GM18870 (cell line): ENCODE measurements around the gene NUP93.
A peak's percentile ranks its signal among the peaks of the same experiment; 100 is the strongest.
"Not testable (repeated sequence)": the region's sequence is repeated elsewhere in the genome, so short reads cannot be mapped to it uniquely, and the experiment has no call there.

ENCODE experiments used
- ATAC-seq: cut with Tn5 transposase; IDR thresholded peaks from one replicate; pipeline ENCODE4 v1.9.1; 2021; ENCODE audit warnings: moderate library complexity; ENCODE audit not compliant: unreplicated experiment

NUP93 gene

DNA sequence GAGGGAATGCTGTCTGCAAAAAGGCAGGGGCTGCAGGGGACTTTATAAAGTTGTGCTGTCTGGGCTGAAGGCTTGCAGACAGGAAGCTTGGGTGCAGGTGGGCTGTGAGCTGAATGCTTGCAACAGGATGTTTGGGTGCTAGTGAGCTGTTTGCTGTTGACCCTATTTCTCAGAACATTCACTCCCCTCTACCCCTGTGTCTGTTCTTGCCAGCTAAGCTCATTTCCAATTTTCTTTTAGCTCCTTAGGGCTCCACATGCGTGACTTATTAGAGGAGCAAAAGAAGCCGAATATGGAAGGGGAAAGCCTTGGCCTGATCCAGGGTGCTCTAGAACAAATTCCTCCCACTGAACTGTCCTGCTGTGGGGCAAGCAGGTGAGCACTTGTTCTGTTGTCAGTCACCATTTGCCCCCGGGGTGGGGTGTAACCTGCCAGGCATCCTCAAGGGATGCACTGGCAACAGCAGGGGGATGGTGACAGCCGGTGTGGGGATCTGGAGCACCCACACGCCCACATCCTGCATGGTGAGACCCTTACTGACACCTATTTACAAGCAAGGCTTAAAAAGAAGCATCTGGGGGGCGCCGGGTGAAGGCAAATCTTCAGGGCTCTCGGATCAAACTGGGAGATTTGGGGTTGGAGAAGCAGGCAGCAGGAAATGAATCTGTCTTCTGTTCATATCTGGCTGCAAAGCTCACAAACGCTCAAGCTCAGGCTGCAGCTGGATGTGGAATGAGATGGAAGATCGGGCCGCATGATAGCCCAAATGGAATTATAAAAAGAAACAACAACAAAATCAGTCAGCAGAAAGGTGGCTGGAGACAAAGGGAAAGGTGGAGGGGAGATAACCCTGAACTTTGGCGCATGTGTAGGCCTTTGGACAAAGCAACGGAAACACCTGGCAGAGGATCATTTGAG lies 21.1 kb upstream of the NUP93 start:
- no peak for ATAC-seq

DNA sequence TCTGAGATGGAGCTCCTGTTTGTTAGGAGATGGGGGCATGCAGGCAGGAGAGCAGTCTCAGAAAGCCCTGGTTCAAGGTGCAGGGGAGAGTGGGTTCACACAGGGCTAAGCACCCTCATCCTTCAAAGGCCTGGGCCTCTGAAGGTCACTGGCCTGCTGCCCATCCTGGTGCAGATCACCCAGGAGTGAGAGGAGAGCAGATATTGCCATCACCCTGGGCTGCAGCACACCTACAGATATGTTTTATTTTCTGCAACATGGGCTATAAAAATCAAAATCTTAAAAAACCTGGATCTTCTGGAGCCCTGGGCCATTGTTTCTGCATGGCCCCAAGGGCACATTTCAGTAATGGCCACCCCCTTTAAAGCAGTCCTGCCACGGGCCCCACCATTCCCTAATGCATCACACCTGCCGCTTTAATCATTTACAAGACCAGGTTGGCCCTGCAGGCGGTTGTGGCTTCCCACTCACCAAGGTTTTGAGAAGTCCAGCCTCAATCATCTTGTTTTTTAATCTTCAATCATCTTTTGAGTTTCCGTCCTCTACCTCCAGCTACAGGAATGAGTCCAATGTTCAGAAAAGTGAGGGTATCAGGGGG lies 20.4 kb upstream of the NUP93 start:
- no peak for ATAC-seq

DNA sequence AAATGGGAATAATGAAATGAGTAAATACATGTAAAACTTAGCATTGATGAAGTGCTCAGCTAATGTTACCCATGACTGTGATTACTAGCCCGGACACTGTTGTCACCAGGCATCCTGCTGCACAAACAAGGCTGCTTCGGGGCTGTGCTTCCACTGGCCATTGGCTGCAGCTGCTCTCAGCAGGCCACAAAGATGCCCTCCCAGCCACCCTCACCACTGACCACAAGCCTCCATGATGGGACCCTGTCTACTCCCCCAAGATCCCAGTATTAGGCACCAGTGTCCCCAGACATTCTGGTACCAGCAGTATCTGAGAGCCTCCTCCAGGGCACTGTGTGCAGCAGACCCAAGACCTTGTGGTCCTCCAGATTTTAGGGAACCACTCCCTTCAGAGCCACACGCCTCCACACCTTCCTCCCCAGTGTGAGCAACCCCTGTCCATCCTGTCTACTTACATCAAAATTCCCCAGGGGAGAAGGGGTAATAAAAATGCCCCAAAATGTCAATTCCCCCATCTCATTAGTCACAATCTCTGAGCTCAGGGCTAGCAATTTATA lies 19.7 kb upstream of the NUP93 start:
- no peak for ATAC-seq

DNA sequence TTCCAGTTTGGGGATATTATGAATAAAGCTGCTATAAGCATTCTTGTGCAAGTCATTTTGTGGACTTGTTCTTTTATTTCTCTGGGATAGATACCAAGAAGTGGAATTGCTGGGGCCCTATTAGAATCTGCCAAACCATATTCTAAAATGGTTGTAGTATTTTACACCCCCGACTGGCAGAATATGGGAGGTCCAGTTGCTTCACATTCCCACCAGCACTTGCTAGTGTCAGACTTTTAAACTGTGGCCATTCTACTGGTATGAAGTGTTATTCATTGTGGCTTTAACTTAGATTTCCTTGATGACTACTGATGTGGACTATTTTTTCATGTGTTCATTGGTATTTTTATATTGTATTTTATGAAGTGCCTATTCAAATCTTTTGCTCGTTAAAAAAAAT lies 18.1 kb upstream of the NUP93 start:
- ATAC-seq = no peak

DNA sequence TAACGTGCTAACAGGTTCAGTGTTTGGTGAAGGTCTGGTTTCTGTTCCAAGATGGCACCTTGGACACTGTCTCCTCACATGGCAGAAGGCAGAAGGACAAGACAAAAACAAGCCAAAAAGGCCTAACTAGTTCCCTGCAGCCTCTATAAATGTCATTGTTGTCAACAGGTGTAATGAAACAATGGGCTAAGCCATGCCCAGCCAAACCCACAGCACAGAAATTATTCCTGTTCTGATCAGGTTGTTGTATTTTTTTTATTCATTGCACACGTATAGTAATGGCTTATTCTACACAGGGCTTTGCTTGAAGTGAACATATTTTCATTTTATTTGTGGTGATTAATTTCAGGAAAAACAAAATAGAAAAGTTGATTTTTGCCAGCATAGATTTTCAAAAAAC lies 16.1 kb upstream of the NUP93 start:
- ATAC-seq = no peak

DNA sequence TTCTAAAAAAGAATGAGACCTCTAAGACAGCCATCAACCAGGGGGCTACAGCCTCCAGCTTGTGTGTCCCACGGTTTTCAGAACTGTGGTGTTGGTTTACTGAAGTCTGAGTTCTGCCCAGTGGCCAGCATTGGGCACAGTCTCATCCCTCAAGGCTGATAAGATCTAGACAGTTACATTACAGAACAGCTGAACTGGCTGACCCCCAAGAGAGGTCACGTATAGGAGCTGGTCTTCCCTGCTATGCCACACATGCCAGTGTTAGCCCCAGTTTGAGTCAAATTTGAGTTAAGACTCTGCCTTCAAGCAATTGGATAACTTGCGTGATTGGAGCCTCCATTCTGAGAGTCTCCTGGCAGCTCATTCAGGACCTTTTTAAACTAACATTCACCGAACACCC lies 14.8 kb upstream of the NUP93 start:
- no peak for ATAC-seq

DNA sequence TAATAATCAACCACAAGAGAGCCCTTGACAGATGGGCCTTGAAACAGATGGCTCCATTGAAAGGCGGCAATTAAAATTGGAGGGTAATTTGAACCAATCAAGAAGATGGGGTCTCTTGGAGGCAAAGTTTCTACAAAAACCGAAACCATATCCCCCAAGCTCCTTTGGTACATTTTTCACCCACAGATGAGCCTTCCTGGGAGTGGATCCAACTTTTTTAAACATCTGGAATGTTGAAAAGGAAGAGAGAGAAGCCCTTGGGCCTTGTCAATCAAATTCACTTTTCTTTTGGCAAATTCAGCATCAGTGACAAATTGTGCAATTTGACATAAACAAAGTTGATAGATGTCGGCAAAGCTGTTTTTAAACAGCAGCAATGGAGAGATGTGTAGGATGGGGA lies 13.2 kb upstream of the NUP93 start:
- no peak for ATAC-seq

DNA sequence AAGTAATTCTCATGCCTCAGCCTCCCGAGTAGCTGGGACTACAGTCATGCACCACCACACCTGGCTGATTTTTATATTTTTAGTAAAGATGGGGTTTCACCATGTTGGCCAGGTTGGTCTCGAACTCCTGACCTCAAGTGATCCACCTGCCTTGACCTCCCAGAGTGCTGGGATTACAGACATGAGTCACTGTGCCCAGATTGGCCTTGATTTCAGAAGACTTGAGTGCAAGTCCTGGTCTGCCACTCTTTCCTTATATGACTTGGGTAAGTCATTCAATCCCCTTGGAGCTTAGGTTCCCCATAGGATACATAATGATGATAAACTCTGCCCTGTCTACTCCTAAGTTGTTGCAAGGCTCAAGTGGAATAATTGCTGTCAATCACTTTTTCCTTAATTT lies 12.4 kb upstream of the NUP93 start:
- ATAC-seq = not testable (repeated sequence)

DNA sequence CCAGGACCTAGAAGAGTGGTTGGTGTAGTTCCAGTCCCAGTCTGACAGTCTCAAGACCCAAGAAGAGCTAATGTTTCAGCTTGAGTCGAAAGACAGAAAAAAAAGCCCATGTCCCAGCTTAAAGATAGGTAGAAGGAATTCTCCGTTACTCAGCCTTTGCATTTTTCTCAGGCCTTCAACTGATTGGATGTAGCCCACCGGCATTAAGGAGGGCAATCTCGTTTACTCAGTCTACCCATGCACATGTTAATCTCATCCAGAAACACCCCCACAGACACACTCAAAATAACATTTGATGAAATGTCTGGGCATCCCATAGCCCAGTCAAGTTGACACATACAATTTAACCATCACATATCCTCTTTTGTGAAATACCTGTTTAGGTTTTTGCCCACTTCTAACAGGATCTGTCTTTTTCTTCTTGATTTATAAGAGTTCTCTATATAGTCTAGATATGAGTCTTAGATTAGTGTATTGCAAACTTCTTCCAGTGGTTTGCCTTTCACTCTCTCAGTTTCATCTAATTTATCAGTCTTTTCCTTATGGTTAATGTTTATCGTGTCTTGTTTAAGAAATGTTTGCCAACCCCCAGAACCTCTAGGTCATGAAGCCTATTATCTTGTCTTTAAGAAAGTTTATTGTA lies 7.6 kb upstream of the NUP93 start:
- no peak for ATAC-seq

DNA sequence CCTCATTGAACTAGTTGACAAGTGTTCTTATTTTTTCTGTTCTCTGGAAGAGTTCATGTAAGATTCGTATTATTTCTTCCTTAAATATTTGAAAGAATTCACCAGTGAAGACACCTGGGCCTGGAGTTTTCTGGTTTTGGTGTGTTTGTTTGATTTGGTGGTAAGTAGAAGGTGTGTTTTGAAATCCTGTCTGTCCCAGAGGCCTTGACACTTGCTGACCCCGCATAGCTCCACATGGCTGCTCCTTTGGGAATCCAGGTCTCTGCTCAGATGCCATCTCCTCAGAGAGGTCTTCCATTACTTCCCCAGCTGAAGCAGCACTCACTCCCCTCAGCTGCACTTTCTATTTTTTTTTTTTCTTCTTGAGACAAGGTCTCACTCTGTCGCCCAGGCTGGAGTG lies 5.7 kb upstream of the NUP93 start:
- ATAC-seq = no peak

DNA sequence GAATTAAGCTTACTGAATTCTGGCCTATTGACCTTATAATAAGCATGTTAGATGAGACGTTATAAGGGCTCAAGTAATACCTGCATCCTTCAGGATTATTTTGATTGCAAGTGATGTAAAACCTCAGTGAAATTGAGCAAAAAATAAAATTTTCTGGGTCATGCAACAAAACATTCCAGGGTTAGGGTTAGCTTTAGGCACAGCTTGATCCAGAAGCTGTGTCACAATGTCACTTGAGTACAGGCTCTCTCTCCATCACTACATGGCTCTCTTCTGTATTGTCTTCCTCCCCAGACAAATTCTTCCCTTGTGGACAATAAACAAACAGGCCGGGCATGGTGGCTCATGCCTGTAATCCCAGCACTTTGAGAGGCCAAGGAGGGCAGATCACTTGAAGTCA lies 3.6 kb upstream of the NUP93 start:
- no peak for ATAC-seq

DNA sequence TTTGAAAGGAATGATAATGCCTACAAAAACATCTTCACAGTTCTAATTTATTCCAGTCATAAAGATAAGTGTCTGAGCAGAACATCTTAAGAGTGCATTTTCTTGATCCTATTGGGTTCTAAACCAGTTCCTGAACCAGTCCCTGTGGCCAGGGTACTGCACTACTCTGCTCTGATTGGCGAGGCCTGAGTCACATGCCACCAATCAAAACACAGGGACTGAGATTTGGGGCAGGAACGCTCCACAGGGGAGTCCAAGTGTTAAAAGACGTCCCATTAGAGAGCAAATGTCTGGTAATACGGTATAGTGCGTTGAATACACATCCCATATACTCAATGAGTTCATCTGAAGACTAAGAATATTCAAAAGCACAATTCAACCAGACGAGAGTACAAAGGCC lies 3.0 kb upstream of the NUP93 start:
- ATAC-seq = no peak

DNA sequence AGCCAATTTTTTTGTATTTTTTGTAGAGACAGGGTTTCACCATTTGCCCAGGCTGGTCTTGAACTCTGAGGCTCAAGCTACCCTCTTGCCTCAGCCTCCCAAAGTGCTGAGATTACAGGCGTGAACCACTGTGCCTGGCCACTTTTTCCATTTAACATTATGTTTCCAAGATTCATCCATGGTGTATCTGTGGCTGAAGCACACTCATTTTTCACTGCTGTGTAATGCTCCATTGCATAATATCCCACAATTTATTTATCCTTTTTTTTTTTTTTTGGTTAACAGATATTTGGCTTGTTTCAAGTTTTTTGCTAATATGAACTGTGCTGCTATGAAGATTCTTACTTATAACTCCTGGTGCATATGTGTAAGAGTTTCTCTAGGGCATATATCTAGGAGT lies 1.9 kb upstream of the NUP93 start:
- no peak for ATAC-seq

DNA sequence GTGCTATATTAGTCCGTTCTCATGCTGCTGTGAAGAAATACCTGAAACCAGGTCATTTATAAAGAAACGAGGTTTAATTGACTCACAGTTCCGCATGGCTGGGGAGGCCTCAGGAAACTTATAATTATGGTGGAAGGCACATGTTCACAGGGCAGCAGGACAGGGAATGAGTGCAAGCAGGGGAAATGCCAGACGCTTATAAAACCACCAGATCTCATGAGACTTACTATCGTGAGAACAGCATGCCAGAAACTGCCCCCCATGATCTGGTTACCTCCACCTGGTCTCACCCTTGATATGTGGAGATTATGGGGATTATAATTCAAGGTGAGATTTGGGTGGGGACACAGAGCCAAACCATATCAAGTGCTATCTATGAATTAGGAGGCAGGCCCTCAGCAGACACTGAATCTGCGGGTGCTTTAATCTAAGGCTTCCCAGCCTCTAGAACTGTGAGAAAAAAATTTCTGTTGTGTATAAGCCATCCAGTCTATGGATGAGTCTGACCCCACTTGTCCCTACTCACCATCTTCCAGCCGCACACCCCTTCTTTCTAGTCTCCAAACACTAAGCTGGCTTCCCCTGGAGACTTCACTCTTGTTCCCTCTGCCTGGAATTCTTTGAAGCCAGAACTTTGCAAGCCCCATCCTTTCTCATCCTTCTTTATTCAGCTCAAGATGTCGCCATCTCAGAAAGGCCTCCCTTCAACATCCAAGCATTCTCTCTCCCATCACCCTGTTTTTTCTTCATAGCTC lies 772 bp upstream of the NUP93 start:
- ATAC-seq = no peak

DNA sequence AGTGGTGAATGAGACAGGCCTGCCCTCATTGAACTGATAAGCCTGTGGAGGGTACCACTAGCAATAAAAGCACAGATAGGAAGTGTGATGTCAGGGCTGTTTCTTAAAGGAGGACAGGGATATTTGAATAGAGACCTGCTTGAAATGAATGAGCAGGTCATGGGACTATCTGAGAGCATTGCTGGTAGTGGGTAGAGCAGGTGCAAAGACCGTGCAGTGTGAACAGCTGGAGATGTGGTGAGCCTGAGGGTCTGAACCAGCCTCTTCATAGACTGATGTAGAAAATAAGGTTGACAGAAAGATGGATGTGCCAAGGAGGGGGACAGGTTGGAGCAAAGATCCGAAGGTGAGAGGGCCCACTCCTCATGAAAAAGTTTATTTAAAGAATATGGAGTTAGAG lies 2.4 kb downstream of the NUP93 start:
- ATAC-seq = peak; percentile 28

DNA sequence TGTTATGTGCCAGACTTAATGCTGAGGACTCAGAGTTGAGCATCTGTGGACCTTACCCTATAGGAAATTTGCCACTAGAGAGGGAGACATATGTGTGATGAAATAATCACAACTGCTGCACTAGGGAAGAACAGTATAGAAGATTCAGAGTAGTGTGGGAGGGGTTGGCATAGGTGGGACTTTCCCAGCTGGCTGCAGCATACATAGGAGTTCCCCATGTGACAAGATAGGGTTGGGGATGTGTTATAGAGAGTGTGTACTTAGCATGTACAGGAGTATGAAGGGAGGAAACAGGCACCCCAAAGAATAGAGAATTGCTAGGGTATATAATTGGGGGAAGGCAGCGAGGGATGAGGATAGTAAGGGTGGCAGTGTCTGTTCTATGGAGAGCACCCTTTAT lies 2.9 kb downstream of the NUP93 start:
- ATAC-seq = peak; percentile 42

DNA sequence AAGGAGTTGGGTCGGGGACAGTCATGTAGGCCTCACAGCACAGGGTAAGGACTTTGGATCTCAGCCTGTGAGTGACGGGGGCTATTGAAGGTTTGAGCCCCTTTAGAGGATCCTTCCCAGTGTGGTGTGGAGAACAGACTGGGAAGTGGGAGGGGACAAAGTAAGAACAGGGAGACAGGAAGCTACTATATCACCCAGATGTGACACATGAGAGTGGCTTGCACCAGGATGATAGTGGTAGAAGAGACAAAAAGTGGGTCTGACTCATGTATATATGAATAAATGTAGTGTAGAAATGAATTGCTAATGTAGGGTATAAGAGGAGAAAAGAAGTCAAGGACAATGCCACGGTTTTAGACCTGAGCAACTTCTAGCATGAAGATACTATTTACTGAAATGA lies 4.5 kb downstream of the NUP93 start:
- ATAC-seq = no peak

DNA sequence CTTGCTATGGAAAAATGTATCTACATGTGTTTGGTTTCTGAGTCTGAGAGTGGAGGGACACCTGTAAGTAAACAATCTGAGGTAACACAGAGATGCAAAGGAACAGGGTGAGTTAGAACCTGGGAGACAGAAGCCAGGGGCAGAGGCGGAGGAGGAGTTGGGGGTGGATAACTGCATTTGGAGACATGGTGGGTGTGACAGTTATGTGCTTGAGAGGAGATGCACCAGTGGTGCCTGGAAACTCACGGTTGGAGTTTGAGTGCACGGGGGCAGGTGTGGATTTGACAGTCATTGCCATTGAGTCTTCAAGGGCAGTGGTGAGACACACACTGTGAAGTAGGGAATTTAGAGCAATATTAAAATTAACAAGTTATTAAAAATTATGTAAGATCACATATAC lies 6.5 kb downstream of the NUP93 start:
- no peak for ATAC-seq

DNA sequence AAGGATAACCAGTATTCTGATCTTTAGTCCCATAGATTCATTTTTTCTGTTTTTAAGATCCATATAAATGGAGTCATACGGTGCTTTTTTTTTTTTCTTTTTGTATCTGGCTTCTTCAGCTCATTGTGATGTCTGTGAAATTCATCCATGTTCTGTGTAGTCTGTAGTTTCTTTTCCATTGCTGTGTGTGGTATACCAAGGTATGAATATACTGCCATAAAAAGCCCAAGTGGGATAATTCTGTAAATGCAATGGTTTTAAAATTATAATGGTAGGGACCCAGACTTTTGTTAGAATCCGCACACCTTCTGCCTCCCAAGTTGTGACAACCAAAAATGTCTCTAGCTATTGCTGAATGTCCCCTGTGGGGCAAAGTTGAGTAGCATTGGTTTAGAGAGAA lies 7.6 kb downstream of the NUP93 start:
- ATAC-seq = no peak

DNA sequence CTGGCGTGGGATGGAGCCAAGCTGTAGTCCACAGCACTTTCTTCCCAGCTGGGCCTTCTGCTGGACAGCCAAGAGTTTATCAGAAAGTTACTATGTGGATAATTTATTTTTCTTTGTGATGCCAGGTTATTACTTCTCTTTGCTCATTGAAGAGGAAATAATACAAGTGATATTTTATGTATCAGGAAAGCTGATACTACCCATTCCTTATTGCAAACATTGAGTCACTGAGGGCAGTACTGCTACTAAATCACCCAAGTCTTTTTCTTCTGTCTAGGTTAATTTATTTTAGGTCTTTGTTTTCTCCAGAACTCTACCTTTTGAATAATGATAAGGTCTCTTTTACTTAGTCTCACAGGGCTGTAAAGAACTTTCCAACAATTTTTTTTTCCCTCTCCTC lies 8.3 kb downstream of the NUP93 start:
- no peak for ATAC-seq

DNA sequence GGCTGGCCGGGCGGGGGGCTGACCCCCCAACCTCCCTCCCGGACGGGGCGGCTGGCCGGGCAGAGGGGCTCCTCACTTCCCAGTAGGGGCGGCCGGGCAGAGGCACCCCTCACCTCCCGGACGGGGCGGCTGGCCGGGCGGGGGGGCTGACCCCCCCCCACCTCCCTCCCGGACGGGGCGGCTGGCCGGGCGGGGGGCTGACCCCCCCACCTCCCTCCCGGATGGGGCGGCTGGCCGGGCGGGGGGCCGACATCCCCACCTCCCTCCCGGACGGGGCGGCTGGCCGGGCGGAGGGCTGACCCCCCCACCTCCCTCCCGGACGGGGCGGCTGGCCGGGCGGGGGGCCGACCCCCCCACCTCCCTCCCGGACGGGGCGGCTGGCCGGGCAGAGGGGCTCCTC lies 9.4 kb downstream of the NUP93 start:
- ATAC-seq = not testable (repeated sequence)
